Esophagus squamous epithelium (tissue), 4 donors: ENCODE results near the gene ASIC2.

Experiments used
- POLR2A ChIP-seq, 4 donors: fragments of 450-650 bp; IDR thresholded peaks; one replicate each; pipeline ENCODE4 v1.6.1; 2017; ENCODE audit warnings: antibody characterized with exemption in 4 of 4, mild to moderate bottlenecking in 4 of 4, moderate library complexity in 3 of 4
- TF ChIP-seq, protein P1 (sequence below), 6 experiments: fragments of 450-650 bp in 4 of 6; fragments of 200-600 bp in 2 of 6; sonication (generic) in 2 of 6; IDR thresholded peaks; one replicate each; pipeline ENCODE4 v1.5.1; 2016 to 2019; ENCODE audit warnings: antibody characterized with exemption in 6 of 6, mild to moderate bottlenecking in 4 of 6, moderate library complexity in 4 of 6

- TF ChIP-seq, protein P1, sequence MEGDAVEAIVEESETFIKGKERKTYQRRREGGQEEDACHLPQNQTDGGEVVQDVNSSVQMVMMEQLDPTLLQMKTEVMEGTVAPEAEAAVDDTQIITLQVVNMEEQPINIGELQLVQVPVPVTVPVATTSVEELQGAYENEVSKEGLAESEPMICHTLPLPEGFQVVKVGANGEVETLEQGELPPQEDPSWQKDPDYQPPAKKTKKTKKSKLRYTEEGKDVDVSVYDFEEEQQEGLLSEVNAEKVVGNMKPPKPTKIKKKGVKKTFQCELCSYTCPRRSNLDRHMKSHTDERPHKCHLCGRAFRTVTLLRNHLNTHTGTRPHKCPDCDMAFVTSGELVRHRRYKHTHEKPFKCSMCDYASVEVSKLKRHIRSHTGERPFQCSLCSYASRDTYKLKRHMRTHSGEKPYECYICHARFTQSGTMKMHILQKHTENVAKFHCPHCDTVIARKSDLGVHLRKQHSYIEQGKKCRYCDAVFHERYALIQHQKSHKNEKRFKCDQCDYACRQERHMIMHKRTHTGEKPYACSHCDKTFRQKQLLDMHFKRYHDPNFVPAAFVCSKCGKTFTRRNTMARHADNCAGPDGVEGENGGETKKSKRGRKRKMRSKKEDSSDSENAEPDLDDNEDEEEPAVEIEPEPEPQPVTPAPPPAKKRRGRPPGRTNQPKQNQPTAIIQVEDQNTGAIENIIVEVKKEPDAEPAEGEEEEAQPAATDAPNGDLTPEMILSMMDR (IDR thresholded peaks at IDR 0.05), result no peak
- no peak for TF ChIP-seq POLR2A (IDR thresholded peaks at IDR 0.05)
These were observed 78.1 kb downstream of the ASIC2 start for GRCh38 chr17:33214996-33215395.
